RWPE2 (cell line): Measurements from ENCODE around the gene MAGI1.

Source experiments
- ATAC-seq: fragments of 200-7000 bp; cut with Tn5 transposase; 3 replicates; pipeline ENCODE4 v1.9.1; 2021; ENCODE audit warnings: low read depth
- DNase-seq: peaks from one replicate; pipeline ENCODE4 v3.0.0-alpha.2; 2020; ENCODE audit warnings: low spot score
- H3K27ac ChIP-seq: fragments of 450-650 bp; 2 replicates; pipeline ENCODE4 v1.5.1; 2017; ENCODE audit warnings: mild to moderate bottlenecking; ENCODE audit not compliant: poor library complexity, severe bottlenecking
- H3K27me3 ChIP-seq: fragments of 250-450 bp; sonication (Bioruptor Pico); 2 replicates; pipeline ENCODE4 v1.5.1; 2021; ENCODE audit warnings: mild to moderate bottlenecking, moderate library complexity; ENCODE audit not compliant: insufficient read depth, poor library complexity, severe bottlenecking
- H3K36me3 ChIP-seq: fragments of 250-450 bp; sonication (Bioruptor Pico); 2 replicates; pipeline ENCODE4 v1.5.1; 2020; ENCODE audit warnings: low read depth, mild to moderate bottlenecking, moderate library complexity
- H3K4me1 ChIP-seq: fragments of 250-450 bp; sonication (Bioruptor Pico); 2 replicates; pipeline ENCODE4 v1.5.1; 2021; ENCODE audit warnings: mild to moderate bottlenecking, moderate library complexity; ENCODE audit not compliant: insufficient read depth, poor library complexity, severe bottlenecking
- H3K4me3 ChIP-seq: fragments of 250-450 bp; sonication (Bioruptor Pico); 2 replicates; pipeline ENCODE4 v1.5.1; 2021; ENCODE audit warnings: mild to moderate bottlenecking, moderate library complexity; ENCODE audit not compliant: severe bottlenecking
- H3K9me3 ChIP-seq: fragments of 250-450 bp; sonication (Bioruptor Pico); 2 replicates; pipeline ENCODE4 v1.5.1; 2021; ENCODE audit warnings: mild to moderate bottlenecking, moderate library complexity; ENCODE audit not compliant: severe bottlenecking
- TF ChIP-seq, protein P1 (sequence below): fragments of 450-650 bp; IDR thresholded peaks from one replicate; pipeline ENCODE4 v1.5.1; 2017; ENCODE audit warnings: mild to moderate bottlenecking, moderate library complexity; ENCODE audit not compliant: poor library complexity, severe bottlenecking

MAGI1 gene

DNA sequence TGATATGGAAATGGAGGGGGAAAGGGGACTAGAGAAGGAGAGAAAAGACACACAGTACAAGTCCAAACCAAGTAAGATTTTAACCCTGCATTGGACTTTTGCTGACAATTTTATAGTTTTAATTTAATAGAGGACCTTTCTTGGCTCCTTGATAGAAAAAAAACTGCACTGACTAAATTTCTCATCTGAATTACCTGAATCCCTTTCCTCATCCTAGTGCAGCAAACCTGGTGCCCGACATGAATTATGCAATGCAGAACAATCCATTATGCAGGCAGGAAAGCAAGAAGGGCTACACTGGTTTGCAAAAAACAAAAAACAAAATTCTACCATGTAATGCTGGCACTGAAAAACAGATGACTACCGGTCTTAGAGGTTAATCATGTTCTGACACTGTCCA, 15.5 kb downstream of the MAGI1 start:
- Histone ChIP-seq H3K4me3 (no peak overlapping the region), H3K4me1 (peaks cover 18% of the 10 kb centered on the region), H3K27me3 (no peaks in the 10 kb centered on the region), H3K27ac (no peak overlapping the region), H3K36me3 (no peaks in the 10 kb centered on the region), H3K9me3 (no peaks in the 10 kb centered on the region)
- DNase-seq: no peak
- no peak for ATAC-seq
- TF ChIP-seq, protein P1, sequence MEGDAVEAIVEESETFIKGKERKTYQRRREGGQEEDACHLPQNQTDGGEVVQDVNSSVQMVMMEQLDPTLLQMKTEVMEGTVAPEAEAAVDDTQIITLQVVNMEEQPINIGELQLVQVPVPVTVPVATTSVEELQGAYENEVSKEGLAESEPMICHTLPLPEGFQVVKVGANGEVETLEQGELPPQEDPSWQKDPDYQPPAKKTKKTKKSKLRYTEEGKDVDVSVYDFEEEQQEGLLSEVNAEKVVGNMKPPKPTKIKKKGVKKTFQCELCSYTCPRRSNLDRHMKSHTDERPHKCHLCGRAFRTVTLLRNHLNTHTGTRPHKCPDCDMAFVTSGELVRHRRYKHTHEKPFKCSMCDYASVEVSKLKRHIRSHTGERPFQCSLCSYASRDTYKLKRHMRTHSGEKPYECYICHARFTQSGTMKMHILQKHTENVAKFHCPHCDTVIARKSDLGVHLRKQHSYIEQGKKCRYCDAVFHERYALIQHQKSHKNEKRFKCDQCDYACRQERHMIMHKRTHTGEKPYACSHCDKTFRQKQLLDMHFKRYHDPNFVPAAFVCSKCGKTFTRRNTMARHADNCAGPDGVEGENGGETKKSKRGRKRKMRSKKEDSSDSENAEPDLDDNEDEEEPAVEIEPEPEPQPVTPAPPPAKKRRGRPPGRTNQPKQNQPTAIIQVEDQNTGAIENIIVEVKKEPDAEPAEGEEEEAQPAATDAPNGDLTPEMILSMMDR: no peak

DNA sequence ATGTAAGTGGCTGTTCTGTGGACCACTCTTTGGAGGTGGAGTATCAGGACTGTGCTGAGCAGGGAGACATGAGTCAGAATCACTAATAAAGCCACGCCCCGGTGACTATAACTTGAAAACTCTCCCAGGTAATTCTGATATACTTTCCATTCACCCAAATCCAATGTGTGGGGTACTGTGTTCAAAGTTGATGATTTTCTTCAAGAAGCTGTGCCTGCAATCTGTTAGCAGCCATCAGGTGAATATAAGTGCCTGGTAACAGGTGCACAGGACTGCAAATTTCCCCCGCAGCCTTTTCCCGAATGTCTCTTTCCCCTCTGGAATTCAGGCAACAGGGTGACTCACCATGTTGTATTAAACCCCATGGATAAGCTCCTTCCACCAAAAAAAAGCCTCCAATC, 17.0 kb downstream of the MAGI1 start:
- Histone ChIP-seq H3K36me3 (no peaks in the 10 kb centered on the region), H3K4me1 (peaks cover 18% of the 10 kb centered on the region), H3K9me3 (no peaks in the 10 kb centered on the region), H3K27ac (peak overlapping the region; percentile 24), H3K4me3 (peak overlapping the region; percentile 29), H3K27me3 (no peaks in the 10 kb centered on the region)
- ATAC-seq (peak; percentile 97), DNase-seq (no peak)
- TF ChIP-seq, protein P1: no peak

DNA sequence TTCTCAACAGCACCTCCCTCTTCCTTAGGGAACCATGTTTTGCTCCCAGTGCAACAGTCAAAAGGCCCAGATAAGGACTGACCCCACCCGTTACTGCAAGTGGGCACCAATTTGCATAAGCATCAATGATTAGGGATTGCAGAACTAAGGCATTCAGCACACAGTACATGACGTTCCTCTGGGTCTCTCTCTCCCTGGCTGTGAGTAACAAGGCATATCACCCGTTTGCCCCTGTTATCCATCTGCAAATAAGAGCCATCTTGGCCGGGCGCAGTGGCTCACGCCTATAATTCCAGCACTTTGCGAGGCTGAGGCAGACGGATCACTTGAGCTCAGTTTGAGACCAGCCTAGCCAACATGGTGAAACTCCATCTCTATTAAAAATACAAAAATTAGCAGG, 18.8 kb downstream of the MAGI1 start:
- TF ChIP-seq, protein P1: no peak
- Histone ChIP-seq H3K27me3 (no peaks in the 10 kb centered on the region), H3K4me3 (no peak overlapping the region), H3K27ac (no peak overlapping the region), H3K4me1 (peaks cover 18% of the 10 kb centered on the region), H3K9me3 (no peaks in the 10 kb centered on the region), H3K36me3 (no peaks in the 10 kb centered on the region)
- DNase-seq (no peak), ATAC-seq (no peak)

DNA sequence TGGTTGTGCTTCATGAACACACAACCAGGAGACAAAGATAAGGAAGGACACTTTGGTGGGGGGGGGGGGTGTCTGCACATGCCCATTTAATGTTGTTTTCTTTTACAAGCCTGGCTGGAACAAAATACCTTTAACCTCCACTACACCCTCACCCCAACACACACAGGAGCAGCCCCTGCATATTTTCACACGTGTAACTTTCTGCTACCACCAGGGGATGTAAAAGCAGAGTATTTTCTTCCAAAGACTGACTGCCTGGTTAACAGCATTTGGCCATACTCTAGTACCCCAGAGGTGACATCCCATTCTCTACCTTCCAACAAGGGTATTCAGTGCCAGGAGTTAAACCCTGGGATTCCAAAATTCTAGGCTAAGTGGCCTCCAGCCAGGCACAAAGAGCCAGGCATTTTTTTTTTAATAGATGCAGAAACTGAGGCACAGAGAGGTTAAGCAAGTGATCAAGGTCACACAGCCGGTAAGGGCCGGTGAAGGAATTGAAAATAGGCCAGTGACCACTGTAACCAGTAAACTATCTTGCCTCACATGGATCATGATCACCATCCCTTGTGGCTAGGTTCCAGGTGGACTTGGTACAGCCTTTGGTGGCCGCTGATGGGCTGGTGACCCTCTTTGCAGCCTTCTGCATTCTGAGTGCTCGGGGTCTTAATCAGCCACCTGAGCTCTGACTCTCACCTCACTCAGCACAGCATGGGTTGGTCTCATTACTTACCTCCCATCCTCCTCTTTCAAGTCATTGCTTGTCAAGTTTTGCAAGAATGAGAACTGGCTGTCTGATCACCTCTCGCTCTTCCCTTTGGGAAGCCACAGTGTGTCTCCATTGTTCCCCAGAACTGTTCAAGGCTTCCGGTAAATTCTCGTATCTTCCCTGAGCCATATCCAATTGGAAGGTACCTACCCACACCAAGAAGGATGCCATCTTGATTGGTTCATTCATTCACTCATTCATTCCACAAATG, 20.4 kb downstream of the MAGI1 start:
- no peak; the same call in 2 of the 3 replicates for ATAC-seq
- Histone ChIP-seq H3K27me3 (no peaks in the 10 kb centered on the region), H3K9me3 (no peaks in the 10 kb centered on the region), H3K27ac (no peak overlapping the region), H3K36me3 (no peaks in the 10 kb centered on the region), H3K4me3 (no peak overlapping the region), H3K4me1 (peaks cover 18% of the 10 kb centered on the region)
- DNase-seq: no peak
- TF ChIP-seq, protein P1: peak; percentile 6

DNA sequence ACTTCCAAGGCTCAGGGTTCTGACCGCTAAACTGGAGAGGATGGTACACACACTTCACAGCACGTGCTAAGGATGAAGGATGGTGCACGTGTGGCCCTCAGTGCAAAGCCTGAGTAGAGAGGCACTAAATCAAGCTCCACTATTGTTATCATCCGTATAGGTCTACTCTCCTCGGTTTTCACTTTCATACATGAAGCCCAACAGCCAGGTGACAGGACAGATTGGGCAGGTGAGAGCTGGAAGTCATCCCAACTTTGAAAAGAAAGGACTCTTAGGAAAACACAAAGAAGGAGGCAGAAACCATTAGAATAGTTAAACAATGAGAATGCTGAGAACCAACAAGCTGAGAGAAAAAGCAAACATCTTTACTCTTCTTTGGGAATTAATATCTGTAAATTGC, 21.1 kb downstream of the MAGI1 start:
- no peak for DNase-seq
- peaks cover 17% of the 10 kb centered on the region for H3K4me1 ChIP-seq
- TF ChIP-seq, protein P1: no peak

More for the DNA sequence above, 21.1 kb downstream of the MAGI1 start:
- H3K36me3 ChIP-seq: no peaks in the 10 kb centered on the region
- H3K9me3 ChIP-seq: no peaks in the 10 kb centered on the region
- H3K27me3 ChIP-seq: no peaks in the 10 kb centered on the region
- ATAC-seq: no peak
- H3K4me3 ChIP-seq: no peak overlapping the region
- no peak overlapping the region for H3K27ac ChIP-seq
